Stimulated activated CD4-positive, alpha-beta T cell treated with anti-CD3 and anti-CD28 coated beads, Interleukin-15, amount 100 ng/mL, for 24 hours (primary cell): Measurements from ENCODE around the gene TUSC1.
"Not testable (repeated sequence)": the region's sequence is repeated elsewhere in the genome, so short reads cannot be mapped to it uniquely, and the experiment has no call there.

Source experiments
- DNase-seq: peaks from one replicate; pipeline ENCODE4 v3.0.0-alpha.2; 2020

The TUSC1 gene

DNA sequence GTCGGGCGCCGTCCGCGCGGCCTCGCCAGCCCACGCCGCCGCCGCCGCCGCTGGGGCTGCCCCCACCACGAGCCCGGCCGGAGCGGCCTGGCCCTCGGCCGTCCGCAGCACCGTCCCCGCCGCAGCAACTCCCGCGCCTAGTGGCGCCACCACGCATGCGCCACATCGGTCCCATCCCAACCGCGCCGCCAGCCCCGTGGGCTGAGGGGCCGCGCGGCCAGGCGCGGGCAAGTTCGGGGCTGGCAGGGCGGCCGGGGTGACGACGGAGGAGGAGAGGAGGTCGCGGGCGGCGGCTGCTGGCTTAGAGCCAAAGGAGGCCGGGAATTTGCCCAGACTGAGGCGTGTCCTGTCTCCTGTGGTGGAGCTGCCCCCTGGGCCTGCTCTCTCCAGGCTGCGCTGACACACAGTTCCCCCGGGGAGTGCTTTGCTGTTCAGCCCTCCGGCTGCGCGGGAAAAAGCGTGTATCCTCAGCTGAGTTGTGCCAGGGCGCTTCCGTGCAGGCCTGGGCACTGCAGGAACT, at the start of gene TUSC1:
Gene TUSC1, minus strand, starts transcription at position 298 of the 520 bp plus-strand sequence. Its CDS starts 132 bp downstream, at position 166.
- DNase-seq = peak; percentile 35

DNA sequence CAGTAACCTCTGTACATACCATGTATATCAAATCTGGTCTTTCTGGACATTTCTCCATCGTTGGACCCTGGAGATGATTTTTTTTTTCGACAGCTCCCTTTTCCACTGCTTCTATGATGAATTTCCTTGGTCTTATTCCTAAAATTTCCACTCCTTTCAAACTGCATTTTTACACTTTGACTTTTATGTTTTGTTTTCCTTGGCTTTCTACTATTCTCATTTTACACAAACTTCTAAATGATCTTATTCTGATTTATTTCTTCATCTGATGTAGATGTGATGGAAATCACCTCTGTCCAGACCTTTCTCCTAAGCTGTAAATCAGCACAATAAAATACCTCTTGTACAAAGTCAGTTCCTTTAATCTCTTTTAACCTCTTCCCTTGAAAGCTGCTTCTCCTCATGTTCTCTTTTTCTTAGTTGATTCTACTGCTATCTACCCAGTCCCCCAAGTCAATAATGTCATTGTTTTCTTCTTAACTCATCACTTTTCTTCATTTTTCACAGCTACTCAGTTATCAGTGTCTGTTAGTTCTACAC, 48.7 kb upstream of the TUSC1 start:
- no peak for DNase-seq

DNA sequence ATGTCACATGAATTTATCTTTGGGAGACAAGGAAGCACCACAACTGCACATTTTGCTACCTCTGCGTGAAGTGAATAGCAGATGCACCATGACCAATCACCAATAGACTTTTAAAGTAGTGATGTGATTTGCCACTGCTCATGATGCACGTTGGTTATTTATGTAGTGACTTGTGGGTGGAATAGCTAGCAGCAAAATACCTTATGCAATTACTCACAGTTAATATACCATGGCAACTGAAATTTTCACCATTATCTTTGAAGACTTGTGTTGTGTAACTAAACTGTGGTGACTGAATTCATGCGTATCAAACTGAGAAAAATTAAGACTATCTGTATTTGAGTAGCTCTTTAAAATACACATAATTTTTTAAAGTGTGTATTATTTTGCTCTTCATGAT, 46.2 kb upstream of the TUSC1 start:
- DNase-seq = no peak

DNA sequence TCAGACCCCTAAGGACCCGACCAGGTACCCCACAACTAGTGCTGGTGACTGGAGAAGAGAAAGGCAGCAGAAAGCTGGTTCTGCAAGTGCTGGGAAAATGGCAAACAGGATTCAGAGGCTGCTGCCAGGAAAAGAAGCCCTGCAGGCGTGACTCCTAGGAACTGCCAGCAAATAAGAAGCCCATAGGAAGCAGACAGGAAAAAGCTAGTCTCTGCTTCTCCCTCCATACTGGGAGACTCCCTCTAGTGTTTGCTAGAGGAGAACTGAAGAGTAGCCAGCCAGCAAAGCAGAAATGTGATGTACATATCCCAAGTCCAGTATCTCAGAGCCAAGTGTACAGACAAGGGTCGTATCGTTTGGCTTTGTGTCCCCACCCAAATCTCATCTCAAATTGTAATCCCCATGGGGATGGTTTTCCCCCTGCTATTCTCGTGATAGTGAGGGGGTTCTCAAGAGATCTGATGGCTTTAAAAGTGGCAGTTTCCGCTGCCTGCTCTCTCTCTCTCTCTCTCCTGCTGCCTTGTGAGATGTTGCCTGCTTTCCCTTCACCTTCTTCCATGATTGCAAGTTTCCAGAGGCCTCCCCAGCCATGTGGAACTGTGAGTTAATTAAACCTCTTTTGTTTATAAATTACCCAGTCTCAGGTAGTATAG, 38.1 kb upstream of the TUSC1 start:
- DNase-seq = no peak

DNA sequence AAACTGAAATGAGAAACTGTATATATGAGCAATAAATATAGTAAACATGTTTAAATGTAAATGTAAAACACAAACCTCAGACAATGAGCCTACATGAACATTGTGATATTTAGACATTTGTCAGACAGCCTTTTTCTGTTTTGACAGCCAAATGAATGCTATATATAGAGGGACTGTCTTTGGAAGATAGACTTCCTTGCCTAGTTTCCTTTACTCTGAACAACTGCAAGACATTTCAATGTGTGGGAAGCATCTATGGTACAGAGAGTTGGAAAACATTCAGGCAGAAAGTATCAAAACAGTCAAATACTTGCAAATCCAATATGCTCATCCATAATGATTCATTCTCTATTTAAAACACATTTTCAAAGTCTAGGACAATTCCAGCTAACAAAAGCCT, 31.7 kb upstream of the TUSC1 start:
- DNase-seq = no peak

GRCh38 chr9:25704800-25705199, 26.6 kb upstream of the TUSC1 start:
- DNase-seq = no peak

- DNase-seq = no peak
These were observed 25.6 kb upstream of the TUSC1 start for GRCh38 chr9:25703701-25704357.

- DNase-seq = no peak
These were observed 24.3 kb upstream of the TUSC1 start for GRCh38 chr9:25702536-25702935.

GRCh38 chr9:25700899-25701298, 22.7 kb upstream of the TUSC1 start:
- not testable (repeated sequence) for DNase-seq

DNA sequence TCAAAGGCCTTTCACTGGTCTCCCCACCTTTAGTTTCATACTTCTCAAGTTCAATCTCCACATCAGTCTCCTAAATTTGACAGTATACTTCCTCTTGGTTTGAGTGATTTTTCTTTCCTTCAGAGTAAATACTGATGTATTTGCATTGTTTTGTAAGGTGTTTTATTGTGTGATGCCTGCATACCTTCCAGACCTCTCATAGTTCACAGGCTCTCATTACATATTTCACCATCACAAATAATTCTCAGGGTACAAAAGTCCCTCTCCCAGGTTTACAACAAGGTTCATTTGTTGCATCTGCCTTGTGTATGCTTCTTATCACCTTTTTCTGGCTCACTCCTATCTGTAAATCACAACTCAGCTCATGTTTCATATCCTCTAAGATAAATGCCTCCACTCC, 22.2 kb upstream of the TUSC1 start:
- DNase-seq = no peak

DNA sequence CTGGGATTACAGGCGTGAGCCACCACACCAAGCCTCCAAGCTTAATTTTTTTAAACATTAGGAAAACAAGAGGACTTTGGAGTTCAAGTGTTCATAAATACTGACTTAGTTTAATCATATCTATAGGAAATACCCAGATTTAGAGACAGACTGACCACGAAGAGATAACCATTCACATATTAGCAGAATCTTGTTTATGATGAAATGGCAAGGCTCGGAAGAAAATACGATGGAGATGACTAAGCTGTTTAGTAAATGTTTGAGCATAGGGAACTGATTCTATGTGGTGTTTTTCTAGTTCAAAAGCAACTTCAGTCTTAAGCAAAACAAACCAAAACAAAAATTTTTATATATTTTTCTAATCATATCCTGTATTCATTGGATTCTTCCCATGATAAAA, 13.5 kb upstream of the TUSC1 start:
- DNase-seq = no peak

- DNase-seq = no peak
These were observed 6.1 kb upstream of the TUSC1 start for GRCh38 chr9:25684321-25684720.

- DNase-seq = no peak
These were observed 3.0 kb upstream of the TUSC1 start for GRCh38 chr9:25681266-25681665.

DNA sequence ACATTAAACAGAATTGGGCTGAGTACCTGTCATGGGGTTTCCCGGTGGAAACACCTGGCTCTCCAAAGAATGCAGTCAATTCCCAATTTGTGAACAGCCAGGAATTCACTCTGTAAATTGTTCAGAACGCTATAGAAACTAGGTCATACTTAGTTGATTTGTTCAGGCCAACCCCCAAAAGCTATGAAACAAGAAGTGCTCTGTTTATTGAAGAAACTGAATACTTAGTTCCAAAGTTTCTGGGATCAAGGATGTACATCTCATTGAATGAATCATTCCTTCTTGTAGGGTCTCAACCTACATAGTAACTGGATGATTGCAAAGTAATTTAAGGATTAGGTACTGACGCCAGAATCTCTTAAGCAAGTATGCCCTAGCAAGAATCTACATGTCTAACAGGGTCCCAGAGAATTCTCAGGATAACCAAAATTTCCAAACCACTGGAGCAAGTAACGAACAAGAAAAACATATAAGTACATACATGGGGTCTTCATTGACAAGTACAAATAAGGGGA, 659 bp upstream of the TUSC1 start:
- no peak for DNase-seq

DNA sequence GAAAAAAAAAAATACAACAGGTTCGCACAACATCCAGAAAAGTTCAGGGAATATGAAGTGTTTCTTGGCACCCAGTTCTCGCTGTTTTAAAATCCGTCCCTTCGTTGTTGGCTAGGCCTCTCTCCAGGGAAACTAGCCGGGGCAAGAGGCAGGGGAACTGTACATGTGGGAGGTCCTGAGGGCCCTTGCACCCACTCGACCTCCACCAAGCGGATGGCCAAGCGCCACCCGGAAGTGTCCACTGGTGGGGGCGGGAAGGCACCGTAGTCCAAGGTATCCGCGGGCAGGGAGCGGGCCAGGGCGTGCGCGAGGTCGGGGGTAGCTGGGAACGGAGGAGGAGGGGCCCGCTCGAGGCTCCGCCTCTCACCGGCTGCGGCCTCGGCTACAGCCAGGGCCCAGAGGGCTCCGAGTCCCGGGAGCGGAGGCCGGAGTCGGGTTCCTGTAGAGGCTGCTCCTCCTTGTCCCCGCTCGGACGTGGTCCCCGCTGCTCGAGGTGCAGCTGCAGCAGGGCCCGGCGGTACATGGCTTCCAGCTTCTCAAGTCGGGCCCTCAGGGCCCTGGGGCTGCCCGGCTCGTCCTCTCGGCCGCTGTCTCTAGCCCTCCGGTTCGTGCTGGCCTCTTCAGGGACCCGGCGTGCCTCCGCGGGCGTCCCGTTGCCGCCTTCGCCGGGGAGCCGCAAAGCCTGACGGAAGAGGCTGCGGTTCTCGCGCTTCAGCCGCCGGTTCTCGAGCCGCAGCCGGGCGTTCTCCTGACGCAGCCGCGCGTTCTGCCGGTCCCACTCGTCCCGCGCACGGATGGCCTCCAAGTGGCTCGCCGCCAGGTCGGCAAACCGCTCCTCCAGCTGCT, 720 bp downstream of the TUSC1 start:
- peak; percentile 20 for DNase-seq

DNA sequence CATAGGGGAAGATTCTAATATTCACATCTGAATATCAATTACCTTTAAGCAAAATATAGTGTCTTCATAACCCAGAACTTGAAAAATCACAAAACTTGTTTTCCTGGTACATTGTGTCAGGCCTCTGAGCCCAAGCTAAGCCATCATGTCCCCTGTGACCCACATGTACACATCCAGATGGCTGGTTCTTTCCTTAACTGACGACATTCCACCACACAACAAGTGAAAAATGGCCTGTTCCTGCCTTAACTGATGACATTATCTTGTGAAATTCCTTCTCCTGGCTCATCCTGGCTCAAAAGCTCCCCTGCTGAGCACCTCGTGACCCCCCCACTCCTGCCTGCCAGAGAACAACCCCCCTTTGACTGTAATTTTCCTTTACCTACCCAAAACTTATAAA, 2.4 kb downstream of the TUSC1 start:
- DNase-seq = not testable (repeated sequence)

DNA sequence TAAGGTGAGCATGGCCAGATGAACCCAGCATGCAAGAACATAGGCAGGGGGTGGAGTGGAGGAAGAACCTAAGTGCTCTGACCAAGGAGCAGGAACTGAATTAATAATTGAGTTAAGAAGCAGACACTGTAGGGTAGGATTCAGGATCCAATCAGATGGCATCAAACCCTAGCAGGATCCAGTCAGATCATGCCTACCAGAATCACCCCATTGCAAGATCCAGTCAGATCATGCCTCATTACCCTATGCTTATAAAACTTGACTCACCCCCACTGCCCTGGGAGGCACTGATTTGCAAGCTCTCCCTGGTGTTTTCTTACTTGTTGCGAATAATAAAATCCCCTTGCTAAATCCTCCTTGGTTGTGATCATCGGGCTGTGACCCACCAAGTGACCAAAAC, 19.7 kb downstream of the TUSC1 start:
- no peak for DNase-seq

- DNase-seq = no peak
These were observed 23.8 kb downstream of the TUSC1 start for GRCh38 chr9:25654417-25654816.

- no peak for DNase-seq
These were observed 30.1 kb downstream of the TUSC1 start for GRCh38 chr9:25648116-25648515.

GRCh38 chr9:25636026-25636425, 42.2 kb downstream of the TUSC1 start:
- DNase-seq = no peak

DNA sequence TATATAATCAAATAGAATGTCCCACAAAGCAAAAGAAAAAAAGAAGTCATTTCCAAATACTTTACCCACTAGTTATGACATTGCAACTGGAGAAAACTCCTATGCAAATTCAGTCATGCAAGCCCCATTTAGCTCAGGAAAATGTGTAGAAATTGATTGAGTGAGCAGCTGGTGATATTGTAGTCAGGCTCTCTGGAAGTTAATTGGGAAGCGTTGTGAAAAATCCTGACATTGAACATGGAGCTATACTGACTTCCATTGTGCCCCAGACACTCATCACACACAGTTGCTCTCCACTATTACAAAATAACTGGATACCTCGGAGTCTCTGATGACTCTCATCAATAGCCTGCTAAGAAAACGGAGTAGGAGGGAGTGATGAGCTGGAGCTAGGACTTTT, 49.0 kb downstream of the TUSC1 start:
- DNase-seq = no peak
